Pulmonary artery endothelial cell (primary cell): ENCODE results near the gene CDC42SE1. TPM values are rescaled to one million over a fixed set of nuclear protein-coding genes. Genes with fewer than 3 reads are reported as not detected.
A peak's percentile ranks its signal among the peaks of the same experiment; 100 is the strongest.
"Not testable (repeated sequence)": the region's sequence is repeated elsewhere in the genome, so short reads cannot be mapped to it uniquely, and the experiment has no call there.

Experiments
- DNase-seq: peaks from one replicate; pipeline ENCODE4 v3.0.0-alpha.2; 2011; ENCODE audit warnings: low read depth, low spot score
- total RNA-seq: library from RNA; depleted of rRNA; stranded (reverse); fragments of >200 nt; gene quantifications from 2 replicates; pipeline ENCODE4 v1.2.3, GENCODE V29; 2014

The CDC42SE1 gene, protein sequence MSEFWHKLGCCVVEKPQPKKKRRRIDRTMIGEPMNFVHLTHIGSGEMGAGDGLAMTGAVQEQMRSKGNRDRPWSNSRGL
- total RNA-seq, result 59.9 and 70.5 TPM in 2 replicates

DNA sequence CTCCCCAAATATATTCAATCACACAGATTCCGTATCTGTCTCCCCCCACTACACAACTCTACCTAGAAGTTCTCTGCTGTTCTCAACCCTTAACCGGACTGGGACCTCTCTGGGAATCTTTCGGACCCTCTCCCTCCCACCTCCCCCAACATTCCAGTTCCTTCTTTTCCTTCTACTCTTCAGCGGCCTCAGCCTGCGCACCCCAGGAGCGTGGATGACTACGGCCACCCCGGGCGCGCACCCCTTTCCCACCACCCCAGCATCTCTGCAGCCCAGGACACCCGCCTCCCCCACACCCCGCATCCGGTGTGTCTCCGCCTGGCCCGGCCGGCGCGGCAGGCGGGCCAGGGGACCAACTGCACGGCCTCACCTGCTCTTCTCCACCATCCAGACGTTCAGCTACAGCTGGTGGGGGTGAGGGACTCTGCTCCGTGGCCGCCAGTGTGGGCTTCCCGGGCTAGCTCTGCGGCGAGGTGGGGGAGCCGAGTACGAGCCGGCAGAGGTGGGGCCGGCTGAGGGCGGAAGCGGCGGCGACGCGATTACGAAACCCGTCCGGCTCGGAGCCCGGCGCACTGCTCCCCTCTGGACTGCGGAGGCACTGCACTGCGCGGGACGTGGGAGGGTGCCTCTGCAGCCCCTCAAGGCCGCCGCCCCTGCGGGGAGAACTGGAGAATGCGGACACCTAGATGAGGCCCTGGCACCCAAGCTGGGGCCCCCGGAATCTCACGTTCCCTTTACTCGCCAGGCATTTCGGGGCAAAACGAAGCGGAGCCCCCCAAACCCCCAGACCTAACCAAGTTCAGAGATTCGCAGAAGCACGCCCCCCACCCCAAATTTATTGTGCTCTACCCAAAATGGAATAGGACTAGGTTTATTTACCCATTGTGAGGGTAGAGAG, at the start of gene CDC42SE1:
Gene CDC42SE1 (minus strand): TSS at position 514 of the 898 bp plus-strand sequence. CDS start 3,892 bp downstream, outside the sequence.
- DNase-seq, result no peak

DNA sequence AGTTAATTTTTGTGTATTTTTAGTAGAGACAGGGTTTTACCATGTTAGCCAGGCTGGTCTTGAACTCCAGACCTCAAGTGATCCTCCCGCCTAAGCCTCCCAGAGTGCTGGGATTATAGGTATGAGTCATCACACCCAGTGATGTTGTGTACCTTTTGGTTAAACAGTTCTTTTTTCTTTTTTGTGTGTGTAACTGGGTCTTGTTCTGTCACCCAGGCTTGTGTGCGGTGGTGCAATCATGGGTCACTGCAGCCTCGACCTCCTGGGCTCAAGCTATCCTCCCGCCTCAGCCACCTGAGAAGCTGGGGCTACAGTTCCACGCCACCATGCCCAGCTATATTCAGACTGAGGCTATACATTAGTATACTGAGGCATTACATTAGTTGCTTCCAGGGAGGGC, 48.9 kb upstream of the CDC42SE1 start:
- DNase-seq, result no peak

DNA sequence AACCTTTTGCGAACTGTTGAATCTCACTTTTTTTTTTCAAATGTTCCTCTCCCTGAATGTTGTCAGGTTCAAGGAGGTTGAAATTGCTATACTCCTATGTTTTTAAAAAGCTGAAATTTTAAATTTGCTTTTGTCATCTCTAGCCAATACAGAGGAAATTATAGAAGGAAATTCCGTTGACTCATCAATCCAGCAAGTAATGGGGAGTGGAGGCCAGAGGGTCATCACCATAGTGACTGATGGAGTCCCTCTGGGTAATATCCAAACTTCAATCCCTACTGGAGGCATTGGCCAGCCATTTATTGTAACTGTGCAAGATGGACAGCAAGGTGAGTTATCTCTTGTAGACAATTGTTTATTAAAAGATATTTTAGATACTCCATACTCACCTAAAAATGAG, 47.5 kb upstream of the CDC42SE1 start:
- peak; percentile 47 for DNase-seq

DNA sequence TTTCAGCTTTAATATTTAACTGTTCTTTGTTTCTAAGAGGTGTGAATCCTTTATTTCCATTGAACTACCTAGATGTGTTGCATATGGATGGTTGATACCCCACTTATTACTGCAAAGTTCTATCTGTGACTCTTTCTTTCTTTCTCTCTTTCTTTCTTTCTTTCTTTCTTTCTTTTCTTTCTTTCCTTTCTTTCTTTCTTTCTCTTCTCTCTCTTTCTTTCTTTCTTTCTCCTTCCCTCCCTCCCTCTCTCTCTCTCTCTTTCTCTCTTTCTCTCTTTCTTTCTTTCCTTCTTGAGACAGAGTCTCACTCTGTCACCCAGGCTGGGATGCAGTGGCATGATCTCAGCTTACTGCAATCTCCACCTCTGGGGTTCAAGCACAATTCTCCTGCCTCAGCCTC, 45.2 kb upstream of the CDC42SE1 start:
- no peak for DNase-seq

DNA sequence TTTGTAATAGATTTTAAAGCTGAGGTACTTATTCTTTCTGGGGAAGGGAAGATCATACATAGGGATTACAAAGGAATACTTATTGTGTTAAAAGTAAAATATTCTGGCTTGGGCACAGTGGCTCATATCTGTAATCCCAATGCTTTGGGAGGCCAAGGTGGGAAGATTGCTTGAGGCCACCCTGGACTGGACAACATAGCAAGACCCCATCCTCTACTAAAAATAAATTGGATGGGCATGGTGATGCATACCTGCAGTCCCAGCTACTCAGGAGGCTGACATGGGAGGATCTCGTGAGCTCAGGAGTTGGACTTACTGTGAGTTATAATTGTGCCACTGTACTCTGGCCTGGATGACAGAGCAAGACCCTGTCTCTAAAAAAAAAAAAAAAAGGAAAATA, 38.7 kb upstream of the CDC42SE1 start:
- DNase-seq, result no peak

DNA sequence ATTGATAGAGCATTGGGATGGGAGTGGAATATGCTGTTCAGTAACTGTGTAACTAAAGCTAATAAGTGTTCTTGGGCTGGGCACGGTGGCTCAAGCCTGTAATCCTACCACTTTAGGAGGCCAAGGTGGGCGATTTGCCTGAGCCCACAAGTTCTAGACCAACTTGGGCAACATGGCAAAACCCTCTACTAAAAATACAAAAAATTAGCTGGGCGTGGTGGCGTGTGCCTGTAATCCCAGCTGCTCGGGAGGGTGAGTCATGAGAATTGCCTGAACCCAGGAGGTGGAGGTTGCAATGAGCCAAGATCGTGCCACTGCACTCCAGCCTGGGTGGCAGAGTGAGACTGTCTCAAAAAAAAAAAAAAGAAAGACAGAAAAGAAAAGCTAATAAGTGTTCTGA, 38.0 kb upstream of the CDC42SE1 start:
- not testable (repeated sequence) for DNase-seq

DNA sequence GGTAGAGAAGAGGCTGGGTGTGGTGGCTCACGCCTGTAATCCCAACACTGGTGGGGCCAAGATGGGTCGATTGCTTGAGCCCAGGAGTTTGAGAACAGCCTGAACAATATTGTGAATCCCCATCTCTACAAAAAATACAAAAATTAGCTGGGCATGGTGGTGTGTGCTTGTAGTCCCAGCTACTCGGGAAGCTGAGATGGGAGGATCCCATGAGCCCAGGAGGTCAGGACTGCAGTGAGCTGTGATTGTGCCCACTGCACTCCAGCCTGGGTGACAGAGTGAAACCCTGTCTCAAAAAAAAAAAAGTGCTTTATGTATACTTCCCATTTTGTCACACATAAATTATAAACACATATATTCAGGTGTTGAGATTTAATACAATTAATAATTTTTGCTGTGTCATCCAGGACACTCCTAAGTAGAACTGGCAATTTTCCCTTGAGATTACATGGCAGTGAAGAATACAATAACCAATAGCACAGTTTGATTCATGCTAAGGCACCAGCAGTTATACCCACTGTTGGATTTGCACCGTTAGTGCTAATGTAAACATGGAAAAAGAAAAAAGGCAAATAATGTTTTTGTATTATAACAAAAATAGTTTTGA, 26.6 kb upstream of the CDC42SE1 start:
- no peak for DNase-seq

DNA sequence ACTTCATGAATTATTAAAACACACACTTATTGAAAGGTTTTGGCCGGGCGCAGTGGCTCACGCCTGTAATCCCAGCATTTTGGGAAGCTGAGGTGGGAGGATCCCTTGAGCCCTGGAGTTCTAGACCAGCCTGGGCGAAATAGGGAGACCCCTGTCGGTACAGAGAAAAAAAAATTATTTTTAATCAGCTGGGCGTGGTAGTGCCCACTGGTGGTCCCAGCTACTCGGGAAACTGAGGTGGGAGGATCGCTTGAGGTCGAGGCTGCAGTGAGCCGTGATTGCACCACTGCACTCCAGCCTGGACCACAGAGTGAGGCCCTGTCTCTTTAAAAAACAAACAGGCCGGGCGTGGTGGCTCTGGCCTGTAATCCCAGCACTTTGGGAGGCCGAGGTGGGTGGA, 12.8 kb upstream of the CDC42SE1 start:
- DNase-seq, result no peak

DNA sequence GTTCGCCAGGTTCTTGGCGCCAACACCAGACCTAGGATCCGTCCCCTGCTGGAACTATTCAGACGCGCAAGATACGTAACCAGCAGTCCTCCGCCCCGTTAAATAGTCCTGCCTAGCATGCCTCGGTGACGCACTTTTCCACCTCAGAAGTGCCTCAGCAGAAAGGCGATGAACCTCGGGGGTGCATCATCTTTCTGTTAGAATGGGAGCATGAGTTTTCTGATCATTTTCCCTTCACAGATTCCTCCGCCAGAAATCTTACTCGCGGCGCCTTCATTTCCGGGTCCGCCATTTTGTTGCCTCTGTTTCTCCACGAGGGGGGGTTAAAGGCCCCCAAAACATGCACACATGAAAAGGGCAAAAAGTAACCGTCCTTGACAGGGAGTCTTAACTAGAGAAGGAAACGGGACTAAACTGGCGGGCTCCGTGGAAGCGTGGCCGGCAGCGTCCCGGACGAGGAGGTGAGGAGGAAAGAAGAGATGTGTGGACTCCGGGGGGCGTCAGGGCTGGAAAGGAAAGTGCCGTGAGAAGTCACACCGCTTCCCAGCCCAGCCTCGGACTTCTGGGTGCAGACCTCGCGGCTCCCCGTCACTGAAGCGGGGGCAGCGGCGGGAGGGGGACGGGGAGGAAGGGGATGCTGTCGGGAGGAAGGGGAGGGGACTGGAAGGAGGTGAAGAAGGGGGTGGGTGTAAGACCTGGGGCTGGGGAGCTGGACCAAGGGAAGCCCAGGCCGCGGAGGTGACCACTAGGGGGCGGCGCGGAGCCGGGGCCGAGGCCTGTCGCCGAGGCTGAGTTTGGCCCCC, 11.3 kb upstream of the CDC42SE1 start, which contains the start of gene GABPB2:
Gene GABPB2 (plus strand): TSS at position 288 of the 803 bp plus-strand sequence. CDS start 17,429 bp downstream, outside the sequence.
- DNase-seq, result peak; percentile 91

DNA sequence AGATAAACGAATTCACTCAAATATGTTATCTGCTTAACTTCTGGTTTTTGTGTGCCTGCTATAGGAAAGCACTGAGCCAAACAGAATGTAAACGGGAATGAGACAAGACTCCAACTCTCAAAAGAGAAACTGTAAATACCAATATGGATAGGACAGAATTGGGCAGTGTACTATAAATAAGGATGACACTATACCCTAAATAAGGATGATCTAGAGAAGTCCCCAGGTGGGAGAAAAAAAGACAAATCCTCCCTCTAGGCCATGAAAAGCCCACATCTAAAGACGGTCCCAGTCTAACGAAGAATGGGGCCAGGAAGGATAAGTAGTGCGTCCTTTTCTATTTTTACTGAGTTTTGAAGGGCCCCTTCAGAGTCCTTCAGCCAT, 9.7 kb upstream of the CDC42SE1 start:
- DNase-seq, result no peak

DNA sequence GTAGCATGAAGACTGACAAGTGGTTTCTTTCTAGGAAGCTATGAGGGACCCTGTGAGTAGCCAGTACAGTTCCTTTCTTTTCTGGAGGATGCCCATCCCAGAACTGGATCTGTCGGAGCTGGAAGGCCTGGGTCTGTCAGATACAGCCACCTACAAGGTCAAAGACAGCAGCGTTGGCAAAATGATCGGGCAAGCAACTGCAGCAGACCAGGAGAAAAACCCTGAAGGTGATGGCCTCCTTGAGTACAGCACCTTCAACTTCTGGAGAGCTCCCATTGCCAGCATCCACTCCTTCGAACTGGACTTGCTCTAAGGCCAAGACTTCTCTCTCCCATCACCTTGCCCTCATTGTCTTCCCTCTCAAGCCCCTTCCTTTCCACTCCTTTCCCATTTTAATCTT, 7.8 kb upstream of the CDC42SE1 start:
- DNase-seq, result no peak

DNA sequence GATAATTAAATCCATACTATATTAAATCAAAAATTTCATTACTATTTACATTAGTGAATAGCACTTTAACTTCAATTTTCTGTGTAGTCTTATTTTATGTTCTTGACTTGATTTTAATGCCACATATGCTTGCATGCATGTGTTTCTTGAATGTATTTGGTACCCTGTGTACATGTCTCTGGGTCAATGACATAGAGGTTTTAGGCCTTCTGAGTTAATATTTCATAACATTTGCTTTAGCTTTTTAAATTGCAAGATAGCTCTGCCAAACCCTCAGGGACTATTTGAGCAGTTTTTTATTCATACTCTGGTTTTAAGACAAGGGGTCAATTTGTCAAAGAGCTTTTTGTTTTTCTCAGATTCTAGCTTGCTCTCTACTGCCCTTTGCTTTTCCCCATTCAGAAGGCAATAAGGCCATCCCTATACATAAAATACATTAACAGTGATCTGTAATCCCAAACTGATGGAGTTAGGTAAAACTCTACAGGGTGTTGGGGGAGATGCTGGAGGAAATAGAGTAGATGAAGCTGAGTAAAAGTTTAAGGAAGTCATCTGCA, 5.7 kb upstream of the CDC42SE1 start:
- DNase-seq, result no peak

DNA sequence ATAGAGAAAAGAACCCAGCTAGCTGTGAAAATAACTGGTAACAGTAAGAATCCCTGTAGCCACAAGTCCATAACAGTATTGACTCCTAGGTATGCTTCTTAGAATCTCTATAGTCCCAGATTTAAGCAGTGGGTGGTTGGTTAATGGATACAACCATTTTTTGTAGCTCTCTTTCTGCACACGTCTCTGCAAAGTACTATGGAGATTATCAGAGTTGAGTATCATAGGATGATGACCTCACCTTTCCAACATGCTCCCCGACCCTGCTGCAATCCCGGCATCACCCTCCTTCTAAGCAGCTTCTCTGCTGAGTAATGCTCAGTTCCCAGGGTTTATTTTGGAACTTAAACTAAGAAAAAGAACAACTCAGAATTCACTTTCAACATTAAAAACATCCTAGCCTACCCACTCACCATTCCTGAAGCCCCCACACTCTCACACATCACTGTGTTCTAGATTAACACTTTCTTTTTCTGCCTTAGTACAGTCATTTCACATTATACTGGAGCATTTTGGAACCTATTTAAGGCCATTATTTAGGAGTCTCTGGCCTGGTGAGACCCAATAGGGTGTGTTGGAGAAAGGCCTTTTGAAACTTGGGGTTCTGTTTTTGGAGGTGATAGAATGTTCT, 3.4 kb upstream of the CDC42SE1 start:
- DNase-seq, result no peak

DNA sequence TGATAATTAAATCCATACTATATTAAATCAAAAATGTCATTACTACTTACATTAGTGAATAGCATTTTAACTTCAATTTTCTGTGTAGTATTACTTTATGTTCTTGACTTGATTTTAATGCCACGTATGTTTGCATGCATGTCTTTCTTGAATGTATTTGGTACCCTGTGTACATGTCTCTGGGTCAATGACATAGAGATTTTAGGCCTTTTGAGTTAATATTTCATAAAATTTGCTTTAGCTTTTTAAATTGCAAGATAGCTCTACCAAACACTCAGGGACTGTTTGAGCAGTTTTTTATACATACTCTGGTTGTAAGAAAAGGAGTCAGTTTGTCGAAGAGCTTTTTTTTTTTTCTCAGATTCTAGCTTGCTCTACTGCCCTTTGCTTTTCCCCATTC, 2.3 kb upstream of the CDC42SE1 start:
- no peak for DNase-seq

DNA sequence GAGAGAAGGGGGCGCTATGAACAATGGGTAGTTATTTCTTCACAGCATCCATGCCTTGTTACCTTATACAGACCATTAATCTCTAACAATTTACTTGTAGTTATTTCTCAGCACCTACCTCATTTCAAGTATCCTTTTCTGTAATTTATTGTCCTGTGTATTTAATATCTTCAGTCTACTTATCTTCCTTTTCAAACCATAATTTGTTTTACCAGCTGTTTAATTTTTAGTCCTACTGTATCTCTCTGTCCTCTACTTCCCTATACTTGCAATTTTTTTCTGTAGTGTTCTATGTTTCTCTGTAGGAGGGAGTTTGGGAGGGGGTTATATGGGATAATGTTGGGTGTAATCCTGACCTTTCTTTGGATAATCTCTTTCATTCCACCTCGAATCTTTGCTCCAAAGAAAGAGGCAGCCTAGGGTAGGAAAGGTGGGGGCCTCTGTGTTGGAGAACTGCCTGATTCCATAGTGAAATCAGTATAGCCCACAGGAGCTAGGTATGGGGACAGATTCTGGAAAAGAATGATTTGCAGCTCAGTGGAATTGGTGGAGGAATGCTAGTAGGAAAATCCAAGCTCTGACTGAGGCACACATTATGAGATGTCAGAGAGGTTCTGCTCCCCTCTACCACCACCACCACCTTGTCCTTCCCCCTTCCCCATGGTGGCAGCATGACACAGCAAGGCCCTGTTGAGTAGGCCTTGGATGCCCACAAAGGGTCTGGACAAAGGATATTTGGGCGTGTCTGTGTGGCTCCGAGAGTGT, 1.4 kb upstream of the CDC42SE1 start:
- DNase-seq, result no peak

DNA sequence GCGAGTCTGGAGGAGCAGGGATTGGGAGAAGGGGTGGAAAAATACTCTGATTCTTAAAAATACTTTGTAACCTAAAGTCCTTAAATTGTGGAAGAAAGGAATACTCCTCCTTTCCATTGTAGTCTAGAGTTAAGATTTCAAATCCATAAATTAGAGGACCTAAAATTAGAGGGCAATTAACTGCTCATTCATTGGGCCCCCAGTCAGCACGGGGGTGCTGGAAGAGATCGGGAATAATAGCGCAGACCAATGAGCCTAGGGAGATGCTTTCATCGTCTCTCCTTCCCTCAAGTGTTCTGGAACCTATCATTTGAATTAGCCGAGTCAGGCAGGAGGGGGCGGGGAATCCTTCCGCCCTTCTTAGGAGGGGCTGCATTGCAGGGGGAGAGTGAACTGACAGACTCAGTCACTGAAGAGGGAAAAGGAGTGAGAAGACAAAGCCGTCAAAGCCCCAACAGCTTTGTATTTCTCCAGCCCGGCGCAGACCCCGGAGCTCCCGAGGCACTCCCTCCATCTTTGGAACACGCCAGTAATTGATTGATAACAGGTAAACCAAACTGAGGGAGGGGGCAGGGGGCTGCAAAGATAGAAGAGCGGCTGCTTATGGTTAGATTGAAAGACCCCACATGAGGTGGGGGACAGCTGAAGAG, 710 bp upstream of the CDC42SE1 start, which contains the start of gene MLLT11:
Gene MLLT11 (plus strand): TSS at position 391 of the 650 bp plus-strand sequence. CDS start 6,828 bp downstream, outside the sequence.
- no peak for DNase-seq

DNA sequence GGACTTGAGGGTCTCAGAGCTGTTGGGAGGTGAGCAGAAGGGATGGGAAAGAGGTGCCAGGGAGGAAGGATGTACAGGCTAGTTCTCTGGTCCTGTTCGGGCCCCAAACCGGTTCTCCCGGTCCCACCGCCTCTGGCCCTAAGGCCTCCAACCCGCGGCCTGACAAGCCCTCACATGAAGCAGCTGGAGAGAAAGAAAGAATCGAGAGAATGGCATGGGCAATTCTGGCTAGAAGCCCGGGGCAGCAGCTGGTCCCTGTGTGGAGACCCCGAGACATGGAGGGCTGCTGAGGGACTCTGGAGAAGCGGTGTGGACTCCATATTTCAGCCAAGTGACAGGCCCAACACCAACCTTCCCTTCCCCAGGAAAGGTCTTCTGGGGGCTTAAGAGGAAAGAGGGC, 730 bp downstream of the CDC42SE1 start:
- DNase-seq, result no peak

DNA sequence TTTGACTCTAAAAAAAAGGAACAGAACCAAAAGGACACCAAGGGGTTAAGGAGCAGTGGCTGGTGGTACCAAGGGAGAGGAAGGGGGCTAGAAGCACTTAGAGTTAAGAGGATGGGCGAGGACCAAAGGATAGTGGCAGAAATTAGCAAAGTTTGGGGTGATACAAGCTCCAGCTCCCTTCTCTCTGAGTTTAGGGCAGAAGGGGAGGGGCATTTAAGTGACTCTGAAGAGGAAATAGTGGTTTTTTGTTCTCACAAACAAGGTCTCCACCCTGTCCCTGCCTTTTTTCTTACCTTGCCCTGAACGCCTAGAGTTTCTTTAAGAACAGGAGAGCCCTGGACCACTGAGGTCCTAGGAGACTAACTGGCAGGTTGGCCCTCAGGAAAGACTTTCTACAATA, 3.3 kb downstream of the CDC42SE1 start:
- DNase-seq, result no peak

DNA sequence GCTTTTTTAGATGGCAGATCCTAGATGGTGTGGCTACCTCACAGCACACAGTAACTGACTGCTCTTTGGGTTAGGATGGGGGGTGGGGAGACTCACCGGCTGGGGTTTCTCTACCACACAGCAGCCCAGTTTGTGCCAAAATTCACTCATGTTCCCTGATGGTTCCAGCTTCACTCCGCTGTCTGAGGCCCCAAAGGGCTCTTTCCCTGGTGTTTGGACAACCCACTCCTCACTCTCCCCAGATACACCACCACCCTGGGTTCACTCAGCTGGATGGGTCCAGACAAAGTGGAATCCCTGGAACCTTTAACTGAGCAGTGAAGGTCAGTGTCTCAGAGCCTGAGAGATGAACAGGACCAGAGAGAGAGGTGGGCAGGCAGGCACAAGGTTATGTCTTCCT, 3.8 kb downstream of the CDC42SE1 start:
- no peak for DNase-seq
